ENCODE data around the gene UVRAG.

- TF ChIP-seq EZH2 (IDR thresholded peaks at IDR 0.05; ENCODE audit: borderline replicate concordance, low read length) (no peak), CTCF (IDR thresholded peaks at IDR 0.05; ENCODE audit: low read length) (no peak)
Observed at GRCh38 chr11:76135491-76135890, 320.5 kb downstream of the UVRAG start.

Data from OCI-LY1 (cell line).